Muscle layer of duodenum (tissue), 2 donors: Measurements from ENCODE around the gene ACSS3.
"Not testable (repeated sequence)": the region's sequence is repeated elsewhere in the genome, so short reads cannot be mapped to it uniquely, and the experiment has no call there.

Source experiments
- H3K27ac ChIP-seq: one replicate; pipeline ENCODE4 v1.7.0; 2013; ENCODE audit warnings: mild to moderate bottlenecking, low read length
- H3K27me3 ChIP-seq: one replicate; pipeline ENCODE4 v1.7.0; 2013; ENCODE audit warnings: low read depth, mild to moderate bottlenecking, control low read depth, low read length
- H3K36me3 ChIP-seq, 2 donors: one replicate each; pipeline ENCODE4 v1.7.0; 2013; ENCODE audit warnings: low read length in 2 of 2, control low read depth in 1 of 2, mild to moderate bottlenecking in 1 of 2; ENCODE audit not compliant: insufficient read depth in 2 of 2, control insufficient read depth in 1 of 2
- H3K4me1 ChIP-seq, 2 donors: one replicate each; pipeline ENCODE4 v1.7.0; 2013; ENCODE audit warnings: low read length in 2 of 2, mild to moderate bottlenecking in 2 of 2, control low read depth in 1 of 2, moderate library complexity in 1 of 2; ENCODE audit not compliant: insufficient read depth in 2 of 2, control insufficient read depth in 1 of 2
- H3K4me3 ChIP-seq, 2 donors: one replicate each; pipeline ENCODE4 v1.7.0; 2013; ENCODE audit warnings: low read length in 2 of 2, low read depth in 1 of 2, mild to moderate bottlenecking in 1 of 2
- H3K9me3 ChIP-seq, 2 donors: one replicate each; pipeline ENCODE4 v1.7.0; 2013; ENCODE audit warnings: low read length in 2 of 2, control low read depth in 1 of 2, mild to moderate bottlenecking in 1 of 2; ENCODE audit not compliant: control insufficient read depth in 1 of 2
- donor health status: healthy.

The ACSS3 gene

DNA sequence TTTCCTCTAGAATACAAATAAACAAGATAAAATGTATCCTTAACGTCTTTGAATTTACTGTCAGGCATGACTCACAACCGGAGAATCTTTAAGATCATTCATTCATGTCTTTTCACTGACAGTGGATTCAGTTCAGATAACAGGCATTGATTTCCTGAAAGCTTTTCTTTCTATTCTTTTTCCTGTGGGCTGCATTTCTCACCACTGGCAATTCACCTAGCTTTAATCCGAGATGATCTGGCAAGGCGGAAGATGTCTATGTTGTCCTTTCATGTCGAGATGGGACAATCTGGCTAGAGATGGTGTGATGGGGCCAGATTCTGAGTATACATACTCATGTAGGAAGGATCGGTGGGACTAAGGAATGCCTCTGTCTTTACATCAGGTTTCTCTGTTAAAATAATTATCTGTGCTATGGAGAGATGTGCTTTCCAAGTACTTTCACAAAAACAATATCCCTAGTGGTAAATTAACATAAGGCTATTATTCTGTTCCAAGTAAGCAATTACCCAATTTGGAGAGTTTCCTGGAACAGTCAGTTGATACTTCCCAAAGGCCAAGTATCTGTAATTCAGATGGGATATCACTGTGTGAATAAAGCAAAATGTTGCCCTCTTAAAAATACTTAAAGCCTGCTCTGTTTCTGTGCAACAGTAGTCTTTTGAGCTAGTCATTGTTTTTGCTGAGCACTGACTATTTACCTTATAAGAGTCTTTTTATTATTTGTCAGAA, 17.8 kb downstream of the ACSS3 start:
- Histone ChIP-seq H3K27ac (no peak overlapping the region), H3K4me1 (no peaks in the 10 kb centered on the region), H3K36me3 (no peaks in the 10 kb centered on the region), H3K27me3 (no peaks in the 10 kb centered on the region), H3K9me3 (no peaks in the 10 kb centered on the region), H3K4me3 (no peak overlapping the region)

DNA sequence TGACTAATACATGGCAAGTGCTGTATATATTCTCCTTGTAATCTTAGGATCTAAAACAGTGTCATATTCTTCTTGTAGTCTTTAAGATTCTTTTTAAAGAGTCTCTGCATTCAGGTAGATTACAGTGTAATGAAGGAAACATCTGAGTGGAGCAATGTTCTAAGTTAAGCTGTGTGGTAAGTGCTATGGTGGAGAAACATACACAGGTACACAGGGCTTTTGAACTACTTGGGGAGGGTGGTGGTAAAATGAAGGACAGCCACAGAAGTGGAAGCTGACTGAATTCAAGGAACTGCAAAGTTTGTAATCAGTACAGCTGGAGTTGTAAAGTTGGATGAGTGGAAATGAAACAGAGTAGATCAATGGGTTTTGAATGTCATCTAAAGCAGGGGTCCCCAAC, 27.8 kb downstream of the ACSS3 start:
- H3K27ac ChIP-seq: no peak overlapping the region
- no peaks in the 10 kb centered on the region for H3K27me3 ChIP-seq
- no peaks in the 10 kb centered on the region for H3K4me1 ChIP-seq
- H3K9me3 ChIP-seq: no peaks in the 10 kb centered on the region
- H3K36me3 ChIP-seq: no peaks in the 10 kb centered on the region
- H3K4me3 ChIP-seq: no peak overlapping the region

DNA sequence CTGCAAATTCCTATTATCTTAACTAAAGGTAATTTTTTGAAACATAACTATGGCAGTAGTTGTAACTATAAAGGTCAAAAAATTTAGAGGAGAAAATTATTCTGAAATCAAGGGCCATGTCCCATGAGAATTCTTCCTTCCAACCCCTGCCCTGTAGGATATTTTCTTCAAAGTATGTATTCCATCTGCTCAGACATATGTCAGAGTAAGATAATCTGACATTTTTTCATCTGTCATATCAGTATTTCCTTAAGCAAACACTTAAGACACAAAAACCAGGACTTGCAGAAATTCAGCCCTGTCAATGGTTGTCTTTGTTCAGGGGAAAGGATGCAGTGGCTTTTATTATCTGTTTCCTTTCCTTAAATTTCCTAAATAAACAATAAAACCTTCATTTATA, 36.3 kb downstream of the ACSS3 start:
- H3K27me3 ChIP-seq: no peaks in the 10 kb centered on the region
- no peak overlapping the region for H3K4me3 ChIP-seq
- no peaks in the 10 kb centered on the region for H3K4me1 ChIP-seq
- H3K36me3 ChIP-seq: no peaks in the 10 kb centered on the region
- H3K9me3 ChIP-seq: no peaks in the 10 kb centered on the region
- no peak overlapping the region for H3K27ac ChIP-seq

DNA sequence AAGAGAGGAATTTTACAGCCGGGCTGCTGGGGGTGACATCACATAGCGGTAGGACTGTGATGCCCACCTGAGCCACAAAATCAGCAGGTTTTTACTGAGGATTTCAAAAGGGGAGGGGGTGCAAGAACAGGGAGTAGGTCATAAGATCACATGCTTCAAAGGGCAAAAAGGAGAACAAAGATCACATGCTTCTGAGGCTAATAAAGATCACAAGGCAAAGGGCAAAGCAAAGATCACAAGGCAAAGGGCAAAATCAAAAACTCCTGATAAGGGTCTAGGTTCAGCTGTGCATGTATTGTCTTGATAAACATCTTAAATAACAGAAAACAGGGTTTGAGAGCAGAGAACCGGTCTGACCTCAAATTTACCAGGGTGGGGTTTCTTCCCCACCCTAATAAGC, 41.2 kb downstream of the ACSS3 start:
- not testable (repeated sequence) for H3K9me3 ChIP-seq, H3K36me3 ChIP-seq, H3K4me1 ChIP-seq, H3K27me3 ChIP-seq, H3K4me3 ChIP-seq, H3K27ac ChIP-seq

DNA sequence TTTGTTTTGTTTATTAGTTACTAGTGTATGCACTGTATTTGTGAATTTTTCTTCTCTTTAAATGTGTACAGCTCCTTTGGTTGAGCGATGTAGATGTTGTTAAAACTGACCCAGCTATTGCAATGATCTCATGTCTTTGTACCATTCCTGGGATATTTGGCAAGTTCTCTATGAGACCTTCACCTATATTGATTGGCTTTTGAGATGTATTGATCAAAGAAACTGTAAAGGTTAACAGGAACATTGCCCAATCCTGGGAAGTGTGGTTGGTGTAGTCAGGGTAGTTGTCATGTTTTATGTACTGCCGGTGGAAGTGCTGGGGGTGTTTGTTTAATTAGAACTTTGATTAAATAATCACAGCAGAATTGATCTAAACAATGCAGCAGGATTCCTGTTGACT, 43.1 kb downstream of the ACSS3 start:
- Histone ChIP-seq H3K4me1 (no peaks in the 10 kb centered on the region), H3K36me3 (no peaks in the 10 kb centered on the region), H3K27me3 (no peaks in the 10 kb centered on the region), H3K9me3 (no peaks in the 10 kb centered on the region), H3K27ac (no peak overlapping the region), H3K4me3 (no peak overlapping the region)

DNA sequence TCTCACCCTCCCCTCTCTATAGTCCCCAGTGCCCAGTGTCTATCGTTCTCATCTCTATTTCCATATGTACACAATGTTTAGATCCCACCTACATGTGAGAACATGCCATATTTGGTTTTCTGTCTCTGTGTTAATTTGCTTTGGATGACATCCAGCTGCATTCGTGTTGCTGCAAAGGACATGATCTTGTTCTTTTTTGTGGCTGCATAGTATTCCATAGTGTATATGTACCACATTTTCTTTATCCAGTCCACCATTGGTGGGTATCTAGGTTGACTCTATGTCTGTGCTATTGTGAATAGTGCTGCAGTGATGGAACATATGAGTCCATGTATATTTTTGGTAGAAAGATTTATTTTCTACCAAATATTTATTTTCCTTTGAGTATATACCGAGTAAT, 45.7 kb downstream of the ACSS3 start:
- no peak overlapping the region for H3K27ac ChIP-seq
- H3K36me3 ChIP-seq: no peaks in the 10 kb centered on the region
- H3K9me3 ChIP-seq: no peaks in the 10 kb centered on the region
- no peak overlapping the region for H3K4me3 ChIP-seq
- H3K27me3 ChIP-seq: no peaks in the 10 kb centered on the region
- no peaks in the 10 kb centered on the region for H3K4me1 ChIP-seq

DNA sequence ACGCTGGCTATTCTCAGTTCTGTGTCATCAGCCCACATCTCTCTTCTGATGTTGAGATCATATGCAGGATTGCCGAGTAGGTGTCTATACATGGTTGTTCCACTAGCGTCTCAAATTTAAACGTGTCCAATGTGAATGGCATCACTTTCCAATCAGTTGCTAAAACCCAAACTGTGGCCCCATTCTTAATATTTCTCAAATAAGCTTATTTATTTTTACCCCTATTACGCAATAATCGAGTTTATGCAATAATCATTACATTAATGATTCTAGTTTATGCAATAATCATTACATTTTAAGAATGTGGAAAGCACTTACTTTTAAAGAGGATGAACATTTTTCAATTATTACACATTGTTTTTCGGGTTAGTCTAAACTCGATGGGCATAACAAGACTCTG, 47.8 kb downstream of the ACSS3 start:
- no peak overlapping the region for H3K27ac ChIP-seq
- H3K27me3 ChIP-seq: no peaks in the 10 kb centered on the region
- H3K4me1 ChIP-seq: no peaks in the 10 kb centered on the region
- H3K36me3 ChIP-seq: no peaks in the 10 kb centered on the region
- H3K9me3 ChIP-seq: no peaks in the 10 kb centered on the region
- H3K4me3 ChIP-seq: no peak overlapping the region

DNA sequence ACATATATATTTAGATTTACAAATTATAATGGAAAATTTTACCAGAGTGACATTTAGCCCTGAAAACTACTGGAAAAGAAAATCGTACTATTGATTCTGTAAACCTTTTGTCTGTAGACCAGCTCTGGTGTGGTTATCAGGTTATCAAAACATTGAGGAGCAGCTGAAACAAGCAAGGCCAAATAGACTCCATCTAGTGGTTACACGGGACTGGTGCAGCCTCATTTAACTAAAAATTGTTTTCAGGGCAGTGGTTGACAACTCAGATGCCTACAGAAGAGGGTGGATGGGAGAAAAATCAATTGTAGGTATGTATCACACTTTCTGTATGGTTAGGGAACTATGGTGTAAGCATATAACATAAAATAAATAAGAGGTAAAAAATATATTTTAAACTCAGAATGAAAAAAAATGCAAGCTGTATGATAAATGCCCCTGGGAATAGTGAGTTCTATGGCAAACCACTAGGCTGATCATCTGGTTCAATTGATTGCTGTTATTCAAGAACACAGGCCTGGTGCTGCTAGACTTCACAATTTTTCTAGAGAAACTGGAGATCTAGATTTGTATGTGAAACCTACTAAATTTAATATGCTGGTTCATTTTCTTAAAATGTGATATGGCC, 51.2 kb downstream of the ACSS3 start:
- Histone ChIP-seq H3K9me3 (no peaks in the 10 kb centered on the region), H3K27ac (no peak overlapping the region), H3K27me3 (no peaks in the 10 kb centered on the region), H3K4me3 (no peak overlapping the region), H3K4me1 (no peaks in the 10 kb centered on the region), H3K36me3 (no peaks in the 10 kb centered on the region)

DNA sequence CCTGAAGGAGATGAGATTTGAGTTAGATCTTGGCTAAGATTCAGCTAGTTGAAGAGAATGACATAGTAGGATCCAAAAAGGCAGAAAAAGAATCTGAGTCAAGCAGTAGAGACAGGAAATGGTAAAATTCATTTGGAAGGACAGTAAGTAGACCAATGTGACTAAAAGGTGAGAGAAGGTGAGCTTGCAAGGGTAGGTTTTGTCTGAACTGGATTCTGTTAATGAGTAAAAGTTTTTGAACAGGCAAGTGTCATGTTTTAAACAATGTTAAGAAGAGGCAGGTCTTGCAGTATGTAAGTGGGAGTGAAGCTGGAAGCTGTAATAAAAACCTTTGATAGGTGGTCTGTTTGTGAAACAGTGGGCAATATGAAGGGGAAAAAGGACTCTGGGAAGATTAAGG, 58.6 kb downstream of the ACSS3 start:
- Histone ChIP-seq H3K4me1 (no peaks in the 10 kb centered on the region), H3K4me3 (no peak overlapping the region), H3K27ac (no peak overlapping the region), H3K9me3 (no peaks in the 10 kb centered on the region), H3K36me3 (no peaks in the 10 kb centered on the region), H3K27me3 (no peaks in the 10 kb centered on the region)

DNA sequence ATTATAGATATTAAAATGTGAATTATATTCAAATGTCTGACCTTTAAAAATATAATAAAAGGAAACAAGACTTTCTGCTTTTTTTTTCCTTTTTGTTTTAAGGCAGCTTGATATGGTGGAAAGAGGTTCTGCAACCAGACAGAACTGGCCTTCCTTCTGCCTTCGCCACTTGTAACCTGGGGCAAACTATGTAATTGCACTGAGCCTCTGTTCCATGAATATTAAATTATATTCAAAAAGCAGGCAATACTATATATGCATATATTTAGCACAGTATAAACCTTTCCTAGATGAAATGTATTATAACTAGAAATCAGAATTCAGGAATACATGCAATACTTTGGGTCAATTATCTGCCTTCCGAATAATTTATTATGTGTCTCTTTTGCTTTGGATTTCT, 59.9 kb downstream of the ACSS3 start:
- Histone ChIP-seq H3K36me3 (no peaks in the 10 kb centered on the region), H3K27me3 (no peaks in the 10 kb centered on the region), H3K4me1 (no peaks in the 10 kb centered on the region), H3K4me3 (no peak overlapping the region), H3K27ac (no peak overlapping the region), H3K9me3 (no peaks in the 10 kb centered on the region)

DNA sequence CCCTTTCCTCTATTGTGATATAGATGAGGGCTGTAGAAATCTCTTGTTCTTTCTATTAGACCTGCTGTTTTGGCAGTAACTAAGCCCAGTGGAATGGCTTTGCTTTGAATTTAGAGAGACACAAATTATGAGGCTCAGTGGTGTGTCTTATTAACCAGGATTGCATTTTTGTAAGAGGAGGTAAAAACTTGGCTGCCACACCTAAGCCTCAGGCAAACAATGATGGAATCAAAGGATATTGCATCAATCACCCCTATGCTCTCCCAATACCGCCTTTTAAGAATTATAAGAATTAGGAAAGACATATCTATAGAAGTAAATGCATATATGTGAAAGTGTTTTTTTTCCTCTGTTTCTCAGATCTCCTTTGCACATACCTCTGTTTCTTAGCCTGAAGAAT, 63.3 kb downstream of the ACSS3 start:
- no peaks in the 10 kb centered on the region for H3K27me3 ChIP-seq
- no peaks in the 10 kb centered on the region for H3K9me3 ChIP-seq
- H3K4me1 ChIP-seq: no peaks in the 10 kb centered on the region
- no peak overlapping the region for H3K27ac ChIP-seq
- no peak overlapping the region for H3K4me3 ChIP-seq
- no peaks in the 10 kb centered on the region for H3K36me3 ChIP-seq

DNA sequence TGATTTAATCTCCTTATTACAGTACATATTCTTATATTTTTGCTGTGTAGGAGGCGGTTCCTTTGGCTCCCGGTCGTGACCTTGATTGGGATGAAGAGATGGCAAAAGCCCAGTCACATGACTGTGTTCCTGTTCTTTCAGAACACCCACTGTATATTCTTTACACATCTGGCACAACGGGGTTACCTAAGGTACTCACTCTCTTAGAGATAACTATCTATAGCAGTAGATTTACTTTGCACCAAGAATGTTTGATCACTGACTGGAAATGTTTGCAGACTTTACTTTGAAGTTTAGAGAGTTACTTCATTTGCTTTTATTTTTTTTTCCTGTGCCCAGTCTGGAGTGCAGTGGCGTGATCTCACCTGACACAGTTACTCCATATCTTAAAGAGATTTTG, 65.2 kb downstream of the ACSS3 start:
- no peaks in the 10 kb centered on the region for H3K27me3 ChIP-seq
- H3K36me3 ChIP-seq: no peaks in the 10 kb centered on the region

More for the DNA sequence above, 65.2 kb downstream of the ACSS3 start:
- no peaks in the 10 kb centered on the region for H3K4me1 ChIP-seq
- H3K4me3 ChIP-seq: no peak overlapping the region
- H3K27ac ChIP-seq: no peak overlapping the region
- H3K9me3 ChIP-seq: no peaks in the 10 kb centered on the region
